Mesendoderm (in vitro differentiated cells): Measurements from ENCODE around the gene RRP15.

ENCODE experiments used
- DNase-seq: peaks from one replicate; pipeline ENCODE4 v3.0.0; 2013
- H2AK5ac ChIP-seq: 2 replicates; pipeline ENCODE4 v1.6.1; 2013; ENCODE audit warnings: low read length, inconsistent platforms
- H2BK120ac ChIP-seq: 2 replicates; pipeline ENCODE4 v1.6.1; 2013; ENCODE audit warnings: low read depth, mild to moderate bottlenecking, low read length, moderate library complexity, mixed read lengths
- H2BK15ac ChIP-seq: replicated peaks from 2 replicates; pipeline ENCODE4 v1.6.1; 2013; ENCODE audit warnings: low read depth, mild to moderate bottlenecking, moderate library complexity
- H2BK5ac ChIP-seq: 2 replicates; pipeline ENCODE4 v1.6.1; 2013; ENCODE audit warnings: low read length, inconsistent platforms
- H3K18ac ChIP-seq: 2 replicates; pipeline ENCODE4 v1.6.1; 2013; ENCODE audit warnings: mild to moderate bottlenecking, low read length, mixed read lengths
- H3K23ac ChIP-seq: one replicate; pipeline ENCODE4 v1.6.1; 2013; ENCODE audit warnings: low read length
- H3K27ac ChIP-seq: 2 replicates; pipeline ENCODE4 v1.5.1; 2013; ENCODE audit warnings: low read depth, mild to moderate bottlenecking, inconsistent platforms, low read length, moderate library complexity
- H3K27me3 ChIP-seq: 2 replicates; pipeline ENCODE4 v1.6.1; 2013; ENCODE audit warnings: low read length, control low read depth, mild to moderate bottlenecking, inconsistent platforms; ENCODE audit not compliant: insufficient read depth, poor library complexity
- H3K36me3 ChIP-seq: 2 replicates; pipeline ENCODE4 v1.6.1; 2013; ENCODE audit warnings: low read length, inconsistent platforms; ENCODE audit not compliant: control insufficient read depth, insufficient read depth
- H3K4ac ChIP-seq: one replicate; pipeline ENCODE4 v1.6.1; 2013; ENCODE audit warnings: low read depth, mild to moderate bottlenecking, low read length, moderate library complexity
- H3K4me1 ChIP-seq: 2 replicates; pipeline ENCODE4 v1.6.1; 2013; ENCODE audit warnings: low read depth, low read length, inconsistent platforms; ENCODE audit not compliant: control insufficient read depth
- H3K4me2 ChIP-seq: 2 replicates; pipeline ENCODE4 v1.6.1; 2013; ENCODE audit warnings: low read length
- H3K4me3 ChIP-seq: 2 replicates; pipeline ENCODE4 v1.5.1; 2013; ENCODE audit warnings: mild to moderate bottlenecking, low read length
- H3K56ac ChIP-seq: one replicate; pipeline ENCODE4 v1.6.1; 2013; ENCODE audit warnings: low read length
- H3K79me1 ChIP-seq: 2 replicates; pipeline ENCODE4 v1.6.1; 2013; ENCODE audit warnings: low read length, inconsistent platforms
- H3K79me2 ChIP-seq: 2 replicates; pipeline ENCODE4 v1.6.1; 2013; ENCODE audit warnings: mild to moderate bottlenecking, low read length; ENCODE audit not compliant: control insufficient read depth, insufficient read depth
- H3K9ac ChIP-seq: 2 replicates; pipeline ENCODE4 v1.6.1; 2013; ENCODE audit warnings: low read length, inconsistent platforms
- H4K5ac ChIP-seq: one replicate; pipeline ENCODE4 v1.6.1; 2013; ENCODE audit warnings: low read length
- H4K8ac ChIP-seq: one replicate; pipeline ENCODE4 v1.6.1; 2013; ENCODE audit warnings: low read depth, mild to moderate bottlenecking, control low read depth, low read length, moderate library complexity
- WGBS: extraction: QIAGEN DNeasy Blood & Tissue Kit; methylation state at CpG from one replicate; pipeline ENCODE4 v1.1.7; 2013; ENCODE audit warnings: low lambda C conversion rate, missing lambda C conversion rate; ENCODE audit not compliant: insufficient coverage; ENCODE audit errors: extremely low coverage; 5-methylcytosine and 5-hydroxymethylcytosine counted together

RRP15 gene

DNA sequence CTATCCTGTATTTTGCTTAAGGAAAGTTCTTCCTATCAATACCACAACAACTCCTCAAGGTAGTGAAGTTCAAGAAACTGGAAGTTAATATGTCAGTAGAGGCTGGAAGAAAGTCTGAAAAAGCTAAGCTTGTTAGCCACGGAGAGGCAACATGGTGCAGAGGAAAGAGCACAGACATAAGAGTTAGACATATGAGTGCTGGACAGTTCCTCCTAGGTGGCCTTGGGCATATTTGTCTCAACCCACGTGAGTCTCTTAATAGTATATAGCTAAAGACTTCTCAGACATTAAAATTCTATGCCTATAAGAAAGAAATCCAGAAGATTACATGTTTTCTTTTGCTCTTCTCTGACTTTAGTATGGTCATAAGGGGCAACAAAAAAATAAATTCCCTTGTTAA lies 22.8 kb upstream of the RRP15 start:
- no peak overlapping the region for H2BK120ac ChIP-seq
- H3K79me1 ChIP-seq = no peaks in the 10 kb centered on the region
- H3K36me3 ChIP-seq = no peaks in the 10 kb centered on the region
- H4K8ac ChIP-seq = no peak overlapping the region
- H3K79me2 ChIP-seq = no peaks in the 10 kb centered on the region
- DNase-seq = no peak
- no peak overlapping the region for H3K18ac ChIP-seq
- H2AK5ac ChIP-seq = no peak overlapping the region
- H3K23ac ChIP-seq = no peak overlapping the region
- no peak overlapping the region for H3K4me3 ChIP-seq
- no peak overlapping the region for H2BK15ac ChIP-seq
- no peak overlapping the region for H2BK5ac ChIP-seq
- no peak overlapping the region for H4K5ac ChIP-seq
- H3K9ac ChIP-seq = no peak overlapping the region
- no peak overlapping the region for H3K4me2 ChIP-seq
- H3K56ac ChIP-seq = no peak overlapping the region
- no peak overlapping the region for H3K4ac ChIP-seq
- H3K4me1 ChIP-seq = no peaks in the 10 kb centered on the region
- WGBS = no CpG with 5 or more reads among the region's 2 CpGs
- H3K27me3 ChIP-seq = no peaks in the 10 kb centered on the region
- no peak overlapping the region for H3K27ac ChIP-seq

GRCh38 chr1:218266356-218266755 lies 18.7 kb upstream of the RRP15 start:
- no peak overlapping the region for H3K27ac ChIP-seq
- H3K9ac ChIP-seq = no peak overlapping the region
- no peak overlapping the region for H3K56ac ChIP-seq
- no peak overlapping the region for H3K4me3 ChIP-seq
- H3K23ac ChIP-seq = no peak overlapping the region
- H2BK5ac ChIP-seq = no peak overlapping the region
- no peaks in the 10 kb centered on the region for H3K27me3 ChIP-seq
- H3K79me1 ChIP-seq = no peaks in the 10 kb centered on the region
- no peaks in the 10 kb centered on the region for H3K36me3 ChIP-seq
- no peak overlapping the region for H3K4ac ChIP-seq
- no peaks in the 10 kb centered on the region for H3K79me2 ChIP-seq
- no peak overlapping the region for H4K5ac ChIP-seq
- DNase-seq = no peak
- H3K18ac ChIP-seq = no peak overlapping the region
- H3K4me2 ChIP-seq = no peak overlapping the region
- no peak overlapping the region for H2BK15ac ChIP-seq
- no peak overlapping the region for H2AK5ac ChIP-seq
- H4K8ac ChIP-seq = no peak overlapping the region
- H2BK120ac ChIP-seq = no peak overlapping the region
- H3K4me1 ChIP-seq = no peaks in the 10 kb centered on the region
- WGBS = no CpG with 5 or more reads among the region's 2 CpGs

DNA sequence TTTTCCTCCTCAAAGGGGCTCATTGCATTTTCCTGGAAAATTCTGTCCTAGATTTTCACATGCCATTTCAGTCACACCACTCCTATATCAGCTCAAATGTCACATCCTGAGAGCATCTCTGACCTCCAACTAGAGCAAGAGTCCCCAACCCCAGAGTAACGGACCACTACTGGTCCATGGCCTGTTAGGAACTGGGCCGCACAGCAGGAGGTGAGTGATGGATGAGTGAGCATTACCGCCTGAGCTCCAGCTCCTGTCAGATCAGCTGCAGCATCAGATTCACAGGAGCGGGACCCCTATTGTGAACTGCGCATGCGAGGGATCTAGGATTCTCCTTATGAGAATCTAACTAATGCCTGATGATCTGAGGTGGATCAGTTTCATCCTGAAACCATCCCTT lies 12.7 kb upstream of the RRP15 start:
- H2BK15ac ChIP-seq = no peak overlapping the region
- no peak overlapping the region for H4K8ac ChIP-seq
- H3K27me3 ChIP-seq = no peaks in the 10 kb centered on the region
- no peak for DNase-seq
- no peaks in the 10 kb centered on the region for H3K36me3 ChIP-seq
- H3K79me1 ChIP-seq = no peaks in the 10 kb centered on the region
- H3K9ac ChIP-seq = no peak overlapping the region
- H3K4me2 ChIP-seq = no peak overlapping the region
- H3K23ac ChIP-seq = no peak overlapping the region
- no peak overlapping the region for H2BK120ac ChIP-seq
- H3K4ac ChIP-seq = no peak overlapping the region
- H4K5ac ChIP-seq = no peak overlapping the region
- no peak overlapping the region for H3K18ac ChIP-seq
- H3K79me2 ChIP-seq = no peaks in the 10 kb centered on the region
- no peak overlapping the region for H2AK5ac ChIP-seq
- H3K56ac ChIP-seq = no peak overlapping the region
- H3K4me3 ChIP-seq = no peak overlapping the region
- no peak overlapping the region for H3K27ac ChIP-seq
- H3K4me1 ChIP-seq = no peaks in the 10 kb centered on the region
- WGBS = no CpG with 5 or more reads among the region's 6 CpGs
- H2BK5ac ChIP-seq = no peak overlapping the region

DNA sequence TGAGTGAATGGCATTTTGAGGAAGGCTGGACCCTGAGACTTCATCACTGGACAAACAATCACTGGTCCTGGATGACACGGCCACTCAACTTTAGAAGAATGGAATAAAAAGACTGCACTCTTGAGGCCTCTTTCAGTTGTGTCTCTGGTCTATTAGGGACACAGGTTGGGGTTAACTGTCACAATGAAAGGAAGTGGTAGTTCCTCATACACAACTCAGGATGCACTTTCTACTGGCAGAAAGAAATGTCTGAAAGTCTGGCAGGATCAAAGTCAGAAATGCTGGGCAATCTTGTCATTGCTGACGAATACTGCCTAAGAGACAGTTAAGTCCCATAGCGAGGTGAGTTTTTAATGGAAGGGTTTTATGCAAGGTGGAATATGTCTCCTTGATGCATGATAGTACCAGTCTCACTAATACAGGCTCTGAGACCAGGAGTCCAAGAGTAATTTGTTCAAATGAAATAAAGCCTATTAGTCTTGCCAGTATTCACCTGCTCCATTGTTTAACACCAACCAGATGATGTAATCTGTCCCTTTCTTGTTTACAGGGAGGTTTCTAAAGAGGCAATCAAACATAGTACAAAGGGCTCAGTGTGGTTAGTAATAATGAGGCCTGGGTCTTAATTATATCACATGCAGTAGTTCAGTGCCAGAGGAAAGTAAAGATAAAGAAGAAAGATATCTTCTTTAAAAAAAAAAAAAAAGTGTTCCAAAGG lies 11.2 kb upstream of the RRP15 start:
- Histone ChIP-seq H2BK120ac (no peak overlapping the region), H4K5ac (no peak overlapping the region), H3K27ac (no peak overlapping the region), H3K79me2 (no peaks in the 10 kb centered on the region), H2AK5ac (no peak overlapping the region), H2BK15ac (no peak overlapping the region), H3K4me1 (peaks cover 4% of the 10 kb centered on the region), H3K9ac (no peak overlapping the region), H3K4me2 (no peak overlapping the region), H3K18ac (no peak overlapping the region), H3K23ac (no peak overlapping the region), H3K4ac (no peak overlapping the region), H3K27me3 (no peaks in the 10 kb centered on the region), H3K56ac (no peak overlapping the region), H3K36me3 (no peaks in the 10 kb centered on the region), H2BK5ac (no peak overlapping the region), H4K8ac (no peak overlapping the region), H3K79me1 (no peaks in the 10 kb centered on the region), H3K4me3 (no peak overlapping the region)
- DNase-seq = no peak
- no CpG with 5 or more reads among the region's 3 CpGs for WGBS

- H3K36me3 ChIP-seq = no peaks in the 10 kb centered on the region
- no peaks in the 10 kb centered on the region for H3K79me1 ChIP-seq
- H3K4me3 ChIP-seq = no peak overlapping the region
- no CpG with 5 or more reads among the region's 2 CpGs for WGBS
- no peak overlapping the region for H2BK120ac ChIP-seq
- no peak overlapping the region for H4K8ac ChIP-seq
- DNase-seq = no peak
- H3K27me3 ChIP-seq = no peaks in the 10 kb centered on the region
- no peak overlapping the region for H3K9ac ChIP-seq
- no peak overlapping the region for H3K27ac ChIP-seq
- no peak overlapping the region for H2BK15ac ChIP-seq
- no peak overlapping the region for H2AK5ac ChIP-seq
- no peak overlapping the region for H4K5ac ChIP-seq
- no peak overlapping the region for H3K4me2 ChIP-seq
- H3K79me2 ChIP-seq = no peaks in the 10 kb centered on the region
- no peak overlapping the region for H3K23ac ChIP-seq
- H3K18ac ChIP-seq = no peak overlapping the region
- no peak overlapping the region for H3K56ac ChIP-seq
- no peak overlapping the region for H3K4ac ChIP-seq
- H3K4me1 ChIP-seq = peaks cover 4% of the 10 kb centered on the region
- H2BK5ac ChIP-seq = no peak overlapping the region
Measured at GRCh38 chr1:218274511-218274910, 10.6 kb upstream of the RRP15 start.

GRCh38 chr1:218275823-218276222 lies 9.3 kb upstream of the RRP15 start:
- no peak overlapping the region for H2BK15ac ChIP-seq
- no peak overlapping the region for H2BK120ac ChIP-seq
- H3K9ac ChIP-seq = no peak overlapping the region
- H2BK5ac ChIP-seq = no peak overlapping the region
- H3K27ac ChIP-seq = no peak overlapping the region
- H3K79me2 ChIP-seq = no peaks in the 10 kb centered on the region
- H4K5ac ChIP-seq = no peak overlapping the region
- no peaks in the 10 kb centered on the region for H3K27me3 ChIP-seq
- H3K36me3 ChIP-seq = no peaks in the 10 kb centered on the region
- H3K4ac ChIP-seq = no peak overlapping the region
- DNase-seq = no peak
- no peak overlapping the region for H3K23ac ChIP-seq
- peaks cover 4% of the 10 kb centered on the region for H3K4me1 ChIP-seq
- no peak overlapping the region for H4K8ac ChIP-seq
- H3K56ac ChIP-seq = no peak overlapping the region
- no peak overlapping the region for H3K4me2 ChIP-seq
- H3K79me1 ChIP-seq = no peaks in the 10 kb centered on the region
- H2AK5ac ChIP-seq = no peak overlapping the region
- no peak overlapping the region for H3K4me3 ChIP-seq
- H3K18ac ChIP-seq = no peak overlapping the region
- no CpG with 5 or more reads among the region's 2 CpGs for WGBS
